Stomach (tissue), 19 donors: ENCODE results near the gene CACNG4. TPM values are rescaled to one million over a fixed set of nuclear protein-coding genes. Genes with fewer than 3 reads are reported as not detected.

Source experiments
- DNase-seq, 2 donors: peaks; one replicate each; pipeline versions ENCODE4 v3.0.0 to v3.0.0-alpha.2; 2013 to 2019
- H3K27ac ChIP-seq, 5 donors: fragments of 200-600 bp in 4 of 5; sonication (generic) in 4 of 5; one replicate each; pipeline ENCODE4 v1.5.1; 2013 to 2019; ENCODE audit warnings: mild to moderate bottlenecking in 1 of 5, moderate library complexity in 1 of 5
- H3K27me3 ChIP-seq, 3 donors: fragments of 200-600 bp; sonication (generic); one replicate each; pipeline ENCODE4 v1.5.1; 2017 to 2019; ENCODE audit warnings: mixed run types in 1 of 3
- H3K36me3 ChIP-seq, 4 donors: fragments of 200-600 bp; sonication (generic); 1 replicate in 3 of 4; 2 replicates in 1 of 4; pipeline ENCODE4 v1.5.1; 2016 to 2019
- H3K4me1 ChIP-seq, 4 donors: fragments of 200-600 bp; sonication (generic); one replicate each; pipeline ENCODE4 v1.5.1; 2016 to 2019
- H3K4me3 ChIP-seq, 4 donors: fragments of 200-600 bp; sonication (generic) in 3 of 4; one replicate each; pipeline ENCODE4 v1.5.1; 2016 to 2019; ENCODE audit warnings: mild to moderate bottlenecking in 1 of 4
- H3K9me3 ChIP-seq, 4 donors: fragments of 200-600 bp; sonication (generic); one replicate each; pipeline ENCODE4 v1.5.1; 2016 to 2019
- EP300 ChIP-seq: sonication (generic); formaldehyde crosslinking; IDR thresholded peaks from one replicate; pipeline ENCODE4 v1.6.1; 2017; ENCODE audit warnings: antibody characterized with exemption
- POLR2A ChIP-seq, 4 donors: fragments of 450-650 bp; IDR thresholded peaks; one replicate each; pipeline ENCODE4 v1.6.1; 2016; ENCODE audit warnings: antibody characterized with exemption in 4 of 4, control low read depth in 2 of 4, mild to moderate bottlenecking in 1 of 4, moderate library complexity in 1 of 4
- POLR2AphosphoS5 ChIP-seq, 3 donors: sonication (generic); formaldehyde crosslinking; IDR thresholded peaks; one replicate each; pipeline ENCODE4 v1.6.1; 2016; ENCODE audit warnings: antibody characterized with exemption in 3 of 3
- WGBS, 5 donors: extraction: QIAGEN DNeasy Blood & Tissue Kit in 3 of 5; methylation state at CpG; one replicate each; pipeline versions ENCODE4 v1.1.5 to v1.1.7; 2013 to 2018; 5-methylcytosine and 5-hydroxymethylcytosine counted together
- intact Hi-C: fragments of 100-400 bp; cut with DNase I; formaldehyde crosslinking; loops from one replicate; pipeline ENCODE4 v1.15.1; 2023; ENCODE audit warnings: low total_unique reads
- long read RNA-seq, 10 donors: transcript quantifications; one replicate each; lab custom pipeline, GENCODE V29; 2026
- polyA plus RNA-seq, 3 donors: library from polyadenylated mRNA; stranded (reverse); fragments of 200-250 nt; gene quantifications; one replicate each; pipeline ENCODE4 v1.2.3, GENCODE V29; 2013
- total RNA-seq, 5 donors: library from RNA; depleted of rRNA; stranded (reverse); fragments of >200 nt; gene quantifications; one replicate each; pipeline versions ENCODE4 v1.1.0 to v1.2.3, GENCODE V29; 2014 to 2016
- TF ChIP-seq, protein P1 (sequence below), 7 experiments: fragments of 450-650 bp in 4 of 7; fragments of 200-600 bp in 3 of 7; sonication (generic) in 3 of 7; IDR thresholded peaks; one replicate each; pipeline ENCODE4 v1.5.1; 2016 to 2019; ENCODE audit warnings: antibody characterized with exemption in 7 of 7, control low read depth in 2 of 7, mild to moderate bottlenecking in 1 of 7
- donor health status: healthy with polysubstance abuse.
- donor health status: Bipolar disorder and iron deficiency.
- donor health status: healthy.

Gene CACNG4
- total RNA-seq: 1 to 10 TPM in 2 of 5 donors, under 1 TPM in 1, not detected in 2; 0.45 to 8.8 (median 1.5) TPM
- polyA plus RNA-seq: 1 to 10 TPM in 1 of 3 donors, under 1 TPM in 2; 0.15 to 3.1 (median 0.33) TPM
- long read RNA-seq, donor 1, partial matches to known transcripts: 0 of 2 reads
- long read RNA-seq, donor 1, other reads (novel, unspliced or antisense): 0 of 2 reads
- long read RNA-seq, donor 2, partial matches to known transcripts: 0 of 3 reads
- long read RNA-seq, donor 2, other reads (novel, unspliced or antisense): 0 of 3 reads
- long read RNA-seq, donor 3: 0 reads
- long read RNA-seq, donor 4: 0 reads
- long read RNA-seq, donor 5, partial matches to known transcripts: 13 of 16 reads
- long read RNA-seq, donor 5, other reads (novel, unspliced or antisense): 0 of 16 reads
- long read RNA-seq, donor 6: 0 reads
- long read RNA-seq, donor 7, partial matches to known transcripts: 0 of 2 reads
- long read RNA-seq, donor 7, other reads (novel, unspliced or antisense): 0 of 2 reads
- long read RNA-seq, donor 8, partial matches to known transcripts: 0 of 1 reads
- long read RNA-seq, donor 8, other reads (novel, unspliced or antisense): 0 of 1 reads
- long read RNA-seq, donor 9, partial matches to known transcripts: 0 of 1 reads
- long read RNA-seq, donor 9, other reads (novel, unspliced or antisense): 0 of 1 reads
- long read RNA-seq, donor 10: 0 reads

DNA sequence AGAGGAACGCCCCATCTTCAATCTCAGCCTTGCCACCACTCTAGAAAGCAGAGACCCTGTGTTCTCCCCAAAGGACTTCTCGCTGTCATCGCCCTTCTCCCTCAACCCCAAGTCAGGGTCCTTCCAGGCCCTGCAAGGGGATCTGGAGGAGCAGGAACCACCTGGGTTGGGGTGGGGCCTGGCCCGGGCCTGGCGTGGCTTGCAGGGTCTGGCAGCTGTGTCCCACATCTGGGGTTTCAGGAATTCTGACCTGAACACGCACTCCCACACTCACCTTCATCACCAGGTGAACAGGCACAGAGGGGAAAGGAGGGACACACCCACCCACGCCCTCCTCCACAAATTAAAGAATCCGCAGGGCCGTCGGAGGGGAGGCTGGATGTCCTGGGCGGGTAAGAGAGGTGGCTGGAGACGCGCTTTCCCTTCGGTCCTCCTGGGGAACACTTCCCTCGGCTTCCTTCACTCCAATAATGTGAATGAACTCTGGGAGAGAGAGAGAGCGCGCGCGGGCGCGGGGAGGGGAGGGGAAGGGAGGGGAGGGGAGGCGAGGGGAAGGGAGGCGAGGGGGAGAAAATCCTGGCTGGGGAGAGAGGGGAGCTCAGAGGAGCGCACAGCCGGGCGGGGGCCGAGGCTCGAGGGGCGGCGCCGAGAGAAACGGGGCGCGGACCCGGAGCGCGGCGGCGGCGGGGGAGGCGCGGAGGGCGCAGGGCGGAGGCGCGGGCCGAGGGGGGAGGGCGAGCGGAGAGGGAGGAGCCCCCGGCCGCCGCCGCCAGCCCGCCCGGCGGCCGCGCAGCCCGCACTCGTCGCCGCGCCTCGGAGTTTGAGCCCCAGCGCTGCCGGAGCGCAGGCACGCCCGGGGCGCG is at the start of gene CACNG4:
TSS of gene CACNG4 (plus strand) at position 799 of the 863 bp plus-strand sequence. CDS start 205 bp downstream, outside the sequence.
- Histone ChIP-seq H3K27me3 (peaks cover 0 to 84% (median 46%) of the 10 kb centered on the region in 3 donors), H3K27ac (peak within 1 kb of the TSS in 2 of 5 donors; percentile 28 to 34), H3K4me1 (peaks cover 15 to 30% (median 23%) of the 10 kb centered on the region in 4 donors), H3K36me3 (no peaks in the 10 kb centered on the region), H3K4me3 (peak within 1 kb of the TSS; percentile 48 to 66 (median 50)), H3K9me3 (no peaks in the 10 kb centered on the region)
- intact Hi-C loops: no loop called here
- 5 to 13% (median 12%) methylated on average over 24 to 59 of the region's 71 CpGs for WGBS, 5 donors
- TF ChIP-seq POLR2AphosphoS5 (IDR thresholded peaks at IDR 0.05) (no peak), EP300 (no peak), POLR2A (IDR thresholded peaks at IDR 0.05) (no peak)
- TF ChIP-seq, protein P1, sequence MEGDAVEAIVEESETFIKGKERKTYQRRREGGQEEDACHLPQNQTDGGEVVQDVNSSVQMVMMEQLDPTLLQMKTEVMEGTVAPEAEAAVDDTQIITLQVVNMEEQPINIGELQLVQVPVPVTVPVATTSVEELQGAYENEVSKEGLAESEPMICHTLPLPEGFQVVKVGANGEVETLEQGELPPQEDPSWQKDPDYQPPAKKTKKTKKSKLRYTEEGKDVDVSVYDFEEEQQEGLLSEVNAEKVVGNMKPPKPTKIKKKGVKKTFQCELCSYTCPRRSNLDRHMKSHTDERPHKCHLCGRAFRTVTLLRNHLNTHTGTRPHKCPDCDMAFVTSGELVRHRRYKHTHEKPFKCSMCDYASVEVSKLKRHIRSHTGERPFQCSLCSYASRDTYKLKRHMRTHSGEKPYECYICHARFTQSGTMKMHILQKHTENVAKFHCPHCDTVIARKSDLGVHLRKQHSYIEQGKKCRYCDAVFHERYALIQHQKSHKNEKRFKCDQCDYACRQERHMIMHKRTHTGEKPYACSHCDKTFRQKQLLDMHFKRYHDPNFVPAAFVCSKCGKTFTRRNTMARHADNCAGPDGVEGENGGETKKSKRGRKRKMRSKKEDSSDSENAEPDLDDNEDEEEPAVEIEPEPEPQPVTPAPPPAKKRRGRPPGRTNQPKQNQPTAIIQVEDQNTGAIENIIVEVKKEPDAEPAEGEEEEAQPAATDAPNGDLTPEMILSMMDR (IDR thresholded peaks at IDR 0.05): no peak
- peak in 1 of 2 donors; percentile 79 for DNase-seq

DNA sequence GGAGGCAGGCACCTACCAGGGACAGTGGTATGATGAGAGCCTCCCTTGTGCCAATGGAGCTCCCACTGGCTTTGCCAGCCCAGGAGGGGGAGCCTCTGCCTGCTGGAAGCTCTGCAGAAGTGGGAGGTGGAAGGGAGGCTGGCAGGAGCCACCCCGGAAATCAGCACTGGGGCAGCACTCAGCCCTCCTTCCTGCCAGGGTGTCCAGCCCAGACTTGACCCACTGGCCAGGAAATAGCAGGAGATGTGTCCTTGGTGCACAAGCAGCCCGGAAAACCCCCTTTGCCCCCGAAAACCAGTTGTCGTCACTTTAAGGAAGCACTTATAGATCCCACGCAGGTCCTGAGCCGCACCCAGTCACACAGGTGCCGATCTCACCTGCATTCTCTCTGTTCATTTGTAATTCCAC is 49.3 kb upstream of the CACNG4 start:
- Histone ChIP-seq H3K36me3 (no peaks in the 10 kb centered on the region), H3K27ac (no peak overlapping the region), H3K27me3 (peaks cover 0 to 9% (median 0%) of the 10 kb centered on the region in 3 donors), H3K4me3 (no peak overlapping the region), H3K4me1 (no peaks in the 10 kb centered on the region), H3K9me3 (peaks cover 0 to 3% (median 0%) of the 10 kb centered on the region in 4 donors)
- WGBS, 5 donors: 44 to 59% (median 54%) methylated on average over 7 of the region's 7 CpGs
- TF ChIP-seq, protein P1 (IDR thresholded peaks at IDR 0.05): peak in 4 of 7 experiments; percentile 19 to 36 (median 30)
- TF ChIP-seq POLR2A (IDR thresholded peaks at IDR 0.05) (no peak), POLR2AphosphoS5 (IDR thresholded peaks at IDR 0.05) (no peak), EP300 (no peak)
- intact Hi-C loops: no loop called here
- peak; percentile 52 to 53 for DNase-seq

DNA sequence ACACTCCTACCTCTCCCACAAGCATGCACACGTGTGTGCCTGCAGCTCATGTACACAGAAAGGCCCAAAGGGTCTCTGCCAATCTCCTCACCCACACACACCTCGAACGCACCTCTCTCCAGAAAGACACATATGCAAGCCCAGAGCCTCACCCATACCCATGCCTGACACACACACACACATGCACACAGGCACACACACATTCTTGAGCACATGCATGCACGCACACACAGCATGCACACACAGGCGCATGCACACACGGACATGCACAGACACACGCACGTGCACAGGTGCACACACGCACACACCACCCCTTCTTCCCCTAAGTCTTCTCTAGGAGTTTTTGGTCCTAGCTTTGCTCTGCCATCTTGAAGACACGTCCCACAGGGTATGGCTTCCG is 48.7 kb upstream of the CACNG4 start:
- TF ChIP-seq POLR2AphosphoS5 (IDR thresholded peaks at IDR 0.05) (no peak), POLR2A (IDR thresholded peaks at IDR 0.05) (no peak), EP300 (no peak)
- TF ChIP-seq, protein P1 (IDR thresholded peaks at IDR 0.05): no peak
- Histone ChIP-seq H3K4me1 (no peaks in the 10 kb centered on the region), H3K27me3 (peaks cover 0 to 9% (median 0%) of the 10 kb centered on the region in 3 donors), H3K27ac (no peak overlapping the region), H3K9me3 (peaks cover 0 to 7% (median 2%) of the 10 kb centered on the region in 4 donors), H3K36me3 (no peaks in the 10 kb centered on the region), H3K4me3 (no peak overlapping the region)
- DNase-seq: no peak
- WGBS, 5 donors: 90 to 95% (median 94%) methylated on average over 11 of the region's 11 CpGs
- intact Hi-C loops: no loop called here

DNA sequence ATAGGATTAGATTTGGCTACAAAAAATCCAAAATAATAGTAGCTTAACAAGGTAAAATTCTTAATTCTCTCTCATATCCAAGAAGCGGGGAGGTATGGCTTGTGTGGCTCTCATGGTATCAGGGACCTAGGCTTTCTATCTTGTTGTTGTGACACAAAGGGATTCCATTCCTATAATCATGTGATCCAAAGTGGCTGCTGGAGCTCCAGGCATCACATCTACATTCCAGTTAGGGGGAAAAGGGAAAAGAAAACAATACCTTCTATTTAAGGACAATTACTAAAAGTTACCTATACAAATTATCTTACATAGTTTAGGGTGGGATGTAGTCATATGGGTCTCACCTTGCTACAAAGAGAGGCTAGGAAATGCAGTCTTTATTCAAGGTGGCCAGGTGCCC is 47.6 kb upstream of the CACNG4 start:
- Histone ChIP-seq H3K4me1 (no peaks in the 10 kb centered on the region), H3K27me3 (peaks cover 0 to 9% (median 0%) of the 10 kb centered on the region in 3 donors), H3K27ac (no peak overlapping the region), H3K36me3 (no peaks in the 10 kb centered on the region), H3K4me3 (no peak overlapping the region), H3K9me3 (peaks cover 0 to 14% (median 7%) of the 10 kb centered on the region in 4 donors)
- 88 to 96% (median 95%) methylated on average over 1 of the region's 1 CpG for WGBS, 5 donors
- no peak for DNase-seq
- no peak for TF ChIP-seq POLR2A (IDR thresholded peaks at IDR 0.05)
- intact Hi-C loops: no loop called here
